ENCODE measurements around the gene GLRX.

GLRX gene

DNA sequence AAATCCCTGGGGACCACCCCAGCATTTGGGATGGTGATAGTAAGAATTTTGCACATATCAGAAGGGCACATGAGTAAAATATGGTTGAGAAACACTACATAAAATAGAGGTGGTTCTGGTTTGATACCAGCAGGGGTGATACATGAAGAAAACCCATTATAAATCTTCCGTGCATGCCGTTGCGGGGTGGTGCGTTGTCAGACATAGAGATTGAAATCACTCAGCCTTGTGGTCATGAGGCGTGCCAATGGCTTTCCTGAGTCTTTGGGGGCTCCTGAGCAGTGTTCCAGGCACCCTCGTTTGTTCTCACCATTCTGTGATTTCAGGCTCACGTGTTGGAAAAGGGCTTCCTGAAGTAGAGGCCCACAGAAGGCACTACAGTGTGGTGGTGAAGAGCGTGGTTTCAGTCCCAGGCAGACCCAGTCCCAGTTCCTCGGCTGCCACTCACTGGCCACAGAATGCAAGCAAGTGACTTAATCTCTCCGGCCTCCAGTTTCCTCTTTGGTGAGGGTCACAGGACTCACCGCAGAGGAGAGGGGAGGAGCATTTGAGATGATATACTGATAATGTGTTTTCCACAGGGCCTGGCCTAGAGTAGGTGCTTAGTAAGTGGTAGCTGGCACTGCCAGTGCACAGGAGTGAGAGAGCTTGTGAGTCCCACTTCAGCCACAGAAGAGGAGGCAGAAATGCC lies 20.5 kb upstream of the GLRX start:
- peak overlapping the region; percentile 29 to 31 for H3K4me3 ChIP-seq (ENCODE audit: low read depth in 1 of 2, low read length in 1 of 2)
- peak overlapping the region; percentile 99 for H3K27ac ChIP-seq
- TF ChIP-seq CTCF (IDR thresholded peaks at IDR 0.05), result peak; percentile 66
- H3K36me3 ChIP-seq, result no peaks in the 10 kb centered on the region
- no peaks in the 10 kb centered on the region for H3K27me3 ChIP-seq
- H3K4me1 ChIP-seq (ENCODE audit: control insufficient read depth in 1 of 2, insufficient read depth in 1 of 2, low read depth in 1 of 2, low read length in 1 of 2), result peaks cover 84 to 85% of the 10 kb centered on the region in 2 experiments
- no peaks in the 10 kb centered on the region for H3K9me3 ChIP-seq

- Histone ChIP-seq H3K36me3 (no peaks in the 10 kb centered on the region), H3K4me1 (ENCODE audit: control insufficient read depth in 1 of 2, insufficient read depth in 1 of 2, low read depth in 1 of 2, low read length in 1 of 2) (peaks cover 88 to 92% of the 10 kb centered on the region in 2 experiments), H3K27ac (peak overlapping the region; percentile 99), H3K27me3 (no peaks in the 10 kb centered on the region), H3K4me3 (ENCODE audit: low read depth in 1 of 2, low read length in 1 of 2) (peak overlapping the region; percentile 29 to 31), H3K9me3 (no peaks in the 10 kb centered on the region)
- no peak for TF ChIP-seq CTCF (IDR thresholded peaks at IDR 0.05)
Measured at GRCh38 chr5:95841914-95842812, 19.6 kb upstream of the GLRX start.

GRCh38 chr5:95840956-95841705 lies 18.6 kb upstream of the GLRX start:
- Histone ChIP-seq H3K36me3 (no peaks in the 10 kb centered on the region), H3K27ac (peak overlapping the region; percentile 99), H3K4me1 (ENCODE audit: control insufficient read depth in 1 of 2, insufficient read depth in 1 of 2, low read depth in 1 of 2, low read length in 1 of 2) (peaks cover 92 to 95% of the 10 kb centered on the region in 2 experiments), H3K4me3 (ENCODE audit: low read depth in 1 of 2, low read length in 1 of 2) (peak overlapping the region in 1 of 2 experiments; percentile 29), H3K27me3 (no peaks in the 10 kb centered on the region), H3K9me3 (no peaks in the 10 kb centered on the region)
- TF ChIP-seq CTCF (IDR thresholded peaks at IDR 0.05), result no peak

GRCh38 chr5:95839658-95840057 lies 17.1 kb upstream of the GLRX start:
- no peaks in the 10 kb centered on the region for H3K27me3 ChIP-seq
- no peak for TF ChIP-seq CTCF (IDR thresholded peaks at IDR 0.05)
- peak overlapping the region in 1 of 2 experiments; percentile 26 for H3K4me3 ChIP-seq (ENCODE audit: low read depth in 1 of 2, low read length in 1 of 2)
- H3K9me3 ChIP-seq, result no peaks in the 10 kb centered on the region
- peaks cover 99% of the 10 kb centered on the region in 2 experiments for H3K4me1 ChIP-seq (ENCODE audit: control insufficient read depth in 1 of 2, insufficient read depth in 1 of 2, low read depth in 1 of 2, low read length in 1 of 2)
- H3K27ac ChIP-seq, result peak overlapping the region; percentile 99
- H3K36me3 ChIP-seq, result no peaks in the 10 kb centered on the region

DNA sequence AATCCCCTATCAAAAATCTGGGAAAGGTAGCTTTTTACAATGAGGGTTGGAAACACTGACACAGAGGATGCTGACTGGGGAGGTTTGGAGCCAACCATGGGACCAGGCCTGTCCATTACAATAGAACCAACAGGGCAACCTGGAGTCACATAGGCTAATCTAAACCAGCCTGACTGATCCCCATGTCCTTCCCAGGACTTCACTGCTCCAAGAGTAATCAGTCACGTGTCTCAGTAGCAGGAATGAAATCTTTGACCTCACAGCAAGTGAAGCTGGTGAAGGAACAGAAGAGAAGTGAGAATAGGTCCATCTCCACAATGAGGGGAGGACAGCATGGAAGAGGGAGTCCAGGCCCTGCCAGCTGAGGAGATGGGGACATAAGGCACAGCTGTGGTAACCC lies 16.0 kb upstream of the GLRX start:
- no peak for TF ChIP-seq CTCF (IDR thresholded peaks at IDR 0.05)
- Histone ChIP-seq H3K4me1 (ENCODE audit: control insufficient read depth in 1 of 2, insufficient read depth in 1 of 2, low read depth in 1 of 2, low read length in 1 of 2) (peaks cover 97 to 100% of the 10 kb centered on the region in 2 experiments), H3K36me3 (no peaks in the 10 kb centered on the region), H3K9me3 (no peaks in the 10 kb centered on the region), H3K27ac (peak overlapping the region; percentile 99), H3K4me3 (ENCODE audit: low read depth in 1 of 2, low read length in 1 of 2) (no peak overlapping the region), H3K27me3 (no peaks in the 10 kb centered on the region)
